Dedifferentiated amniotic fluid mesenchymal stem cell (primary cell): ENCODE measurements around the gene INHBB.

ENCODE experiments used
- DNase-seq: peaks from one replicate; pipeline ENCODE4 v3.0.0-alpha.2; 2016; ENCODE audit errors: extremely low spot score

Gene INHBB

DNA sequence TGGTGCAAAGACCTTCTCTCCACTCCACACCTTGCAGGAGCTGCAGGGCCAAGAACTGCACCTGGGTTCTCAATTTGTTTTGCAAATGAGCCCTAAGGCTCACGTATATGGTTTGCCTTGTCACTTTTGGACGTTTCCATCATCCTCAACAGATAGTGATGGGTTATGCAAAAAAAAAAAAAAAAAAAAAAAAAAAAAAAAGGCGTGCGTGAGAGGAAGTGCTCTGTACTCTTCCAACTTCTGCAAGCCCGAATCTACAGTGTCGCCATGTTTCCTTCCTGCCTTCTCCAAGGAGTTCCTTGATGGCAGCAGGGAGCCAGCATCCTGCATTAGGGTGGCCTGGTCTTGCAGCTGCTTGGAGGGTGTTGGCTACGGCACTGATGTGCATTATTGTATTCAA is 4.0 kb upstream of the INHBB start:
- DNase-seq: no peak

- no peak for DNase-seq
Observed at GRCh38 chr2:120342446-120342845, 3.5 kb upstream of the INHBB start.

DNA sequence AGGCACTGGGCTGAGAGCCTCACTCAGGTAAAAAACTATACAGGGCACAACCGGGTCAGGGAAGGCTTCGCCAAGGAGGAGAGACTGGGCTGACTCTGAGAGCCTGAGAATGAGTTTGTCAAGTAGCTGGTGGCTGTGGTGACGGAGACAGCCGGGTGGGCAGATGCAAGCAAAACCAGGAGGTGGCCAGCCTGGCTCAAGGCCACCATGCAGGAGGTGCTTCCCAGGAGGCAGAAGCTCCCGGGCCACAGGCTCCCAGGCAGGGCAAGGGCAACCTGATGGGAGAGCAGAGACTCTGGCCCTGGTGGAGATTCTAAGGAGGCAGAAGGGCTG is 2.9 kb upstream of the INHBB start:
- DNase-seq: no peak

- peak; percentile 81 for DNase-seq
Observed at GRCh38 chr2:120343433-120344105, 2.4 kb upstream of the INHBB start.

DNA sequence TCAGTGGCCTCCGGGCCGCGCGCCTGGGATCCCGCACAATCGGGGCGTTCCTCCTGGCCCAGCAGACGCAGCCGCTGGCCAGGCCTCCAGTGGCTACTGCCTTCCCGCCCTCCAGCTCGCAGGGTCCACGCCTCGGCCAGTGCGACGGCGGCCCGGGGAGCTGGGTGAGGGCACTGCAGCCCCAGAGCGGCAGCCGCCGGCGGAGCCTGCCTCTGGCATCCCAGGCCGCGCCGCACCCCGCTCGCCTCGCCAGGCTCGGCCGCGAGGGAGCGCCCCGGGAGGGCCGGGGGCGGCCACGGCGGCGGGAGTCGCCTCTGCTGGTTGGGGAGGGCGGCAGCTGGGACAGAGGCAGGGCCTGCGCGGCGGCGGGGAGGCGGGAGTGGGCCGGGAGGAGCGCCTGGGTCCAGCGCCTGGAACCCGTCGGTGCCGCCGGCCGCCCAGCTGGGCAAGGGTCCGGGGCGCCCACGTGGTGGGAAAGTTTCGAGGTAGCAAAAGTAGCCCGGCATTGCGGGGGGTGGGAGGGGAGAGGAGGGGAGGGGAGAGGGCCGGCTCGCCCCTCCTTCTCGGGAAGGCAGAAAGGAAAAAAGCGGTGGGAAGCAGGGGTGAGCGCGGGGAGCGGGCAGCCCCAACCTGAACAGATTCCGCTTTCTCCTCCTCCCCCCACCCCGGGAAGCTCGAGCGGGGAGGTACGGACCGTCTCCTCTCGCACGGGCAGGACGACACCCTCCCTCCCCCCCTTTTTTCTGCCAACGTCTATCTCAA is 1.5 kb upstream of the INHBB start:
- no peak for DNase-seq

- DNase-seq: no peak
Observed at GRCh38 chr2:120344976-120345581, 857 bp upstream of the INHBB start.

- DNase-seq: no peak
Observed at GRCh38 chr2:120345608-120346007, 328 bp upstream of the INHBB start.

GRCh38 chr2:120346667-120347358 is 877 bp downstream of the INHBB start:
- peak; percentile 34 for DNase-seq

- peak; percentile 47 for DNase-seq
Observed at GRCh38 chr2:120347396-120348060, 1.6 kb downstream of the INHBB start.

- DNase-seq: no peak
Observed at GRCh38 chr2:120348134-120348736, 2.3 kb downstream of the INHBB start.

GRCh38 chr2:120348737-120349439 is 3.0 kb downstream of the INHBB start:
- no peak for DNase-seq

DNA sequence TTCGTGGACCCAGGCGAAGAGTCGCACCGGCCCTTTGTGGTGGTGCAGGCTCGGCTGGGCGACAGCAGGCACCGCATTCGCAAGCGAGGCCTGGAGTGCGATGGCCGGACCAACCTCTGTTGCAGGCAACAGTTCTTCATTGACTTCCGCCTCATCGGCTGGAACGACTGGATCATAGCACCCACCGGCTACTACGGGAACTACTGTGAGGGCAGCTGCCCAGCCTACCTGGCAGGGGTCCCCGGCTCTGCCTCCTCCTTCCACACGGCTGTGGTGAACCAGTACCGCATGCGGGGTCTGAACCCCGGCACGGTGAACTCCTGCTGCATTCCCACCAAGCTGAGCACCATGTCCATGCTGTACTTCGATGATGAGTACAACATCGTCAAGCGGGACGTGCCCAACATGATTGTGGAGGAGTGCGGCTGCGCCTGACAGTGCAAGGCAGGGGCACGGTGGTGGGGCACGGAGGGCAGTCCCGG is 3.5 kb downstream of the INHBB start:
- no peak for DNase-seq

DNA sequence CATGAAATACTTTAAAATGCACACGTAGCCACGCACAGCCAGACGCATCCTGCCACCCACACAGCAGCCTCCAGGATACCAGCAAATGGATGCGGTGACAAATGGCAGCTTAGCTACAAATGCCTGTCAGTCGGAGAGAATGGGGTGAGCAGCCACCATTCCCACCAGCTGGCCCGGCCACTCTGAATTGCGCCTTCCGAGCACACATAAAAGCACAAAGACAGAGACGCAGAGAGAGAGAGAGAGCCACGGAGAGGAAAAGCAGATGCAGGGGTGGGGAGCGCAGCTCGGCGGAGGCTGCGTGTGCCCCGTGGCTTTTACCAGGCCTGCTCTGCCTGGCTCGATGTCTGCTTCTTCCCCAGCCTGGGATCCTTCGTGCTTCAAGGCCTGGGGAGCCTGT is 4.1 kb downstream of the INHBB start:
- no peak for DNase-seq

GRCh38 chr2:120350801-120351320 is 4.9 kb downstream of the INHBB start:
- DNase-seq: no peak

DNA sequence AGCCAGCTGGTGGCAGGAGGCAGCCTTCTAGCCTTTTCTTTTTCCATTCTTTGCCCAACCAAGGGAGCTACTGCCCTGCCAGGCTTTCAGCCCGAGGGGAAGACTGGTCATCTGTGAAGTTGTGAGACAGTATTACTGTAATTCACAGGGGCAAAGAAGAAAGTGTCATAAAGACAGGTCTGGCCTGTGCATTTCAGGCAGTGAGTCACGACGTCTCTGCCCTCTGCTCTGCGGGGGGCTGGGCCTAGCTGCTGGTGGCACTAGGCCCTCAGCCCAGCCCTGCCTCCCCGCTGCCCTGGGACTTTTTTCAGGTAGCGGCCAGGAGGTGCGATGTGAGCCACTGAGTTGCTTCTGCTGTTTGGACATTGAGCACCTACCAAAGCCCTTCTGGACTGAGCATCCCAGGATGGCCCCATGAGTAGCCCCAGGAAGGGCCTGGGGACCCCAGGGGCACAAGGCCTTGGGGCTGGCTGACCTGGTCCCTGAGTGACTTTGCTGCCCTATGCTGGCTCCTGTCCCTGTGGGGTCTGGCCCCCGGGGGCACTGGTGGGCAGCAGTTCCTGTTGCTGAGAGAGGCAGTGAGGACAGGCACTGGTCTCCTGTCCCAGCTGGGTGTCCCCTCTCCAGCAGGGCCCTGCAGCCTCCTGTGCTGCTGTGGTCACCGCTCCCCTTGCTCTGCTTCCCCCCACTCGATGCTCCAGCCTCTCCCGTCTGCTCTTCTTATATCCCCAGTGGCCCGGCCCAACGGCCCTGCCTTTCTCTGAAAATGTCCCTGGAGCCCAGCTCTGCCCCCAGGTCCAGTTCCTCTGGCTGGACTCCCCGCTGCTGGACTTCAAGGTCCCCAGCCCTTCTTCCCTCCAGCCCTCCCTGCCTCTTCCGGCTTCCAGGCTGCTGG is 7.0 kb downstream of the INHBB start:
- DNase-seq: no peak

GRCh38 chr2:120353591-120353898 is 7.6 kb downstream of the INHBB start:
- DNase-seq: no peak

DNA sequence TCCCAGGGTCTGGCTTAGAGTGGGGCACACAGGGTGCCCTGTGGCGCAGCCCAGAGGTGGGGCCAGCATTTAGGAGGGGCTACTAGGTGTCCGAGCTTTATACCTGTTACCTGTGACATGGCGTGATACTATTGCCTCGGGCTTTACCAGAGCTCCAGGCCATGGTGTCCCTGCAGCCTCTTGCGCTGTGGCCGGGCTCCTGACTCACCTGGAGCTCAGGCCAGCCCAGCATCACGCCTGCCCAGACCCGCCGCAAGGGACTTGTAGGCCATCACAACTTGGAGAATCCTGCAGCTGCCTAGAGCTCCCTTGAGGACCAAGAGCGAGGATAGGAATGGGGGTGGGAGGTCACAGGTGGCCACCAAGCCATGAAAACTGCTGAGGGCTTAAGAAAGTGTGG is 8.0 kb downstream of the INHBB start:
- DNase-seq: no peak

GRCh38 chr2:120354467-120354866 is 8.5 kb downstream of the INHBB start:
- no peak for DNase-seq

DNA sequence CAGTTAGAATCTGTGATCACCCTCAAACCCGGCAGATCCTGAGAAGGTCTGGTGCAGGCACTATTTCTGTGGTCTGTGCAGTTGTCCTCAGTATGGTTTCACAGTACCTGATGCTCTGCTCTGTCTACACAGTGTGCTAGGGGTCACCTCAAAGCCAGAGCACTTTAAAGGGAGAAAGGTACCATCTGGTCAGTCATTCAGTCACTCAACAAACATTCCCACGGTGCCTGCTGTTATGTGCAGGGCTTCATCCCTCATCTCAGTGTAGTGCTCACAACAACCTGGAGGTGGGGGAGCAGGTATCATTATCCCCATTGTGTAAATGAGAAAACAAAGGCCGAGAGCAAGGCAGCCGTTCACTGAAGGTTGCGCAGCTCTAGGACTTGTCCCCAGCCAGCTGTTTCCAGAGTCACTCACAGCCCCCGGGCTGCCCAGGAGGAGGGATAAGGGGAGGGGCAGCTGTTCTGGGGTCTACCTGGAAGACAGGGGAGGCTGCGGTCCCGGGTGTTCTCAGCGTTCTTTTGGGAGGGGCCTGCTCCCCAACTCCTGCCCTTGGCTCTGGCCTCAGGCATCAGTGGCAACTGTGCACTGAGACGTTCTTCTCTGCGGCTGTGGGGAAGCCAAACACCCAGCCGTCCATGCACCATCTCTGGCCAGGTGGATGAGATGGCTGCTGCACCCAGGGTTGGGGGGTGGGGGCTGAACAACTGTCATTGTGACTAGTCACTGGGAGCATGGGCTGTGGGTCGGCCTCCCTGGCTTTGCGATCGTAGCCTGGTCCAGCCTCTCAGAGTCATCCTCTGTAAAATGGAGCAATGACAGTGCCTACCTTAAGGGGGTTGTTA is 9.2 kb downstream of the INHBB start:
- no peak for DNase-seq
